ENCODE data around the gene RPRD2.
"Not testable (repeated sequence)": the region's sequence is repeated elsewhere in the genome, so short reads cannot be mapped to it uniquely, and the experiment has no call there.

RPRD2 gene

DNA sequence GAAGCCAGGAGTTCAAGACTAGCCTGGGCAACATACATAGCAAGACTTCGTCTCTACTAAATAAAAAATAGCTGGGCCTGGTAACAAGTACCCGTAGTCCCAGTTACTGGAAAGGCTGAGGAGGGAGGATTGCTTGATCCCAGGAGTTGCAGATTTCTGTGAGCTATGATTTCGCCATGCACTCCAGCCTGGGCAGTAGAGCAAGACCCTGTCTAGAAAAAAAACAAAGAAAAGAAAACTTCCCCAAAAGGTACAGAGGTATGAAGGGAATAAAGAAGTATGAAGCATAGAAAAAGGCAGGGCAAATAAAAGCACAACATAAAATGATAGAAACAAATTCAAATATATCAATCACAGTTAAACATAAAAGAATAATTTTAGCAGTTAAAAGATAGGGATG, 28.7 kb downstream of the RPRD2 start:
- TF ChIP-seq, protein P1, sequence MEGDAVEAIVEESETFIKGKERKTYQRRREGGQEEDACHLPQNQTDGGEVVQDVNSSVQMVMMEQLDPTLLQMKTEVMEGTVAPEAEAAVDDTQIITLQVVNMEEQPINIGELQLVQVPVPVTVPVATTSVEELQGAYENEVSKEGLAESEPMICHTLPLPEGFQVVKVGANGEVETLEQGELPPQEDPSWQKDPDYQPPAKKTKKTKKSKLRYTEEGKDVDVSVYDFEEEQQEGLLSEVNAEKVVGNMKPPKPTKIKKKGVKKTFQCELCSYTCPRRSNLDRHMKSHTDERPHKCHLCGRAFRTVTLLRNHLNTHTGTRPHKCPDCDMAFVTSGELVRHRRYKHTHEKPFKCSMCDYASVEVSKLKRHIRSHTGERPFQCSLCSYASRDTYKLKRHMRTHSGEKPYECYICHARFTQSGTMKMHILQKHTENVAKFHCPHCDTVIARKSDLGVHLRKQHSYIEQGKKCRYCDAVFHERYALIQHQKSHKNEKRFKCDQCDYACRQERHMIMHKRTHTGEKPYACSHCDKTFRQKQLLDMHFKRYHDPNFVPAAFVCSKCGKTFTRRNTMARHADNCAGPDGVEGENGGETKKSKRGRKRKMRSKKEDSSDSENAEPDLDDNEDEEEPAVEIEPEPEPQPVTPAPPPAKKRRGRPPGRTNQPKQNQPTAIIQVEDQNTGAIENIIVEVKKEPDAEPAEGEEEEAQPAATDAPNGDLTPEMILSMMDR (IDR thresholded peaks at IDR 0.05; ENCODE audit: low read depth, low read length) = no peak
- no peak for DNase-seq (ENCODE audit: extremely low read depth, low read depth)

DNA sequence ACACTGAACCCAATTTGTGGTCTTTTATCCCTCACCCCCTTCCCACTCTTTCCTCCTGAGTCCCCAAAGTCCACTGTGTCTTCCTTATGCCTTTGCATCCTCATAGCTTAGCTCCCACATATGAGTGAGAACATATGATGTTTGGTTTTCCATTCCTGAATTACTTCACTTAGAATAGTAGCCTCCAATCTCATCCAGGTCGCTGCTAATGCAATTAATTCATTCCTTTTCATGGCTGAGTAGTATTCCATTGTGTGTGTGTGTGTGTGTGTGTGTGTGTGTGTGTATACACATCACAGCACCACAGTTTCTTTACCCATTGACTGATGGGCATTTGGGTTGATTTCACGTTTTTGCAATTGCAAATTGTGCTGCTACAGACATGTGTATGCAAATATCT, 31.2 kb downstream of the RPRD2 start:
- DNase-seq (ENCODE audit: extremely low read depth, low read depth) = not testable (repeated sequence)

DNA sequence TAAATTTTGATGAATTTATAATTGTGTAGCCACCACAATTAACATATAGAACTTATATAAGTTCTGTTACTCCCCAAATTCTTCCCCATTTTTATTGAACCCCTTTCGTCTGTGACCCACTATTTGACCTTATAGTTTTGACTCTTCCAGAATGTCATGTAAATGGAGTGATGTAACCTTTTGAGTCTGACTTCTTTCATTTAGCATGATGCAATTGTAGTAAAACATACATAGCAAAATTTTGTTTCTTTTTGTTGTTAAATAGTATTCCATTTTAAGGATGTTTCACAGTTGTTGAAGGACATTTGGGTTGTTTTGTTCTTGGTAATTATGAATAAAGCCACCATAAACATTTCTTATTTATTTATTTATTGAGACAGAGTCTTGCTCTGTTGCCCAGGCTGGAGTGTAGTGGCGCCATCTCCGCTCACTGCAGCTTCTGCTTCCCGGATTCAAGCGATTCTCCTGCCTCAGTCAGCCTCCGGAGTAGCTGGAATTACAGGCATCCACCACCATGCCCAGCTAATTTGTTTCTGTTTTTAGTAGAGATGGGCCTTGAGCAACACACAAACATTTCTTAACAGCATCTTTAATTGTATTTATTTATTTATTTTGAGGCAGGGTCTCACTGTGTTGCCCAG, 33.6 kb downstream of the RPRD2 start:
- TF ChIP-seq, protein P1 (IDR thresholded peaks at IDR 0.05; ENCODE audit: low read depth, low read length) = no peak
- DNase-seq (ENCODE audit: extremely low read depth, low read depth) = no peak

DNA sequence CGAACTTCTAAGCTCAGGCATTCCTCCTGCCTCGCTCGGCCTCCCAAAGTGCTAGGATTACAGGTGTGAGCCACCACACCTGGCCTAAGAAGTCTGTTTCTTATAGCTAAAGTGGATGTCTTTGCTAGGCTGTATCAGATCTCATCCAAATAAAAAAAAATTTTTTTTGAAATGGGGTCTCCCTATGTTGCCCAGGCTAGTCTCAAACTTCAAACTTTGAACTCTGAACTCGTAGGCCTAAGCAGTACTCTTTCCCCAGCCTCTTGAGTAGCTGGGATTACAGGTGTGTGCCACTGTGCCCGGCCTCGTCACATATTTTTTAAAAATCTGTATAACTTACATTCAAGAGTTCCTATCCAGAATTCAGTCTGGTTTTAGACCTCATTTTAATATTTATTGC, 40.5 kb downstream of the RPRD2 start:
- DNase-seq (ENCODE audit: extremely low read depth, low read depth) = no peak
- TF ChIP-seq, protein P1 (IDR thresholded peaks at IDR 0.05; ENCODE audit: low read depth, low read length) = no peak

DNA sequence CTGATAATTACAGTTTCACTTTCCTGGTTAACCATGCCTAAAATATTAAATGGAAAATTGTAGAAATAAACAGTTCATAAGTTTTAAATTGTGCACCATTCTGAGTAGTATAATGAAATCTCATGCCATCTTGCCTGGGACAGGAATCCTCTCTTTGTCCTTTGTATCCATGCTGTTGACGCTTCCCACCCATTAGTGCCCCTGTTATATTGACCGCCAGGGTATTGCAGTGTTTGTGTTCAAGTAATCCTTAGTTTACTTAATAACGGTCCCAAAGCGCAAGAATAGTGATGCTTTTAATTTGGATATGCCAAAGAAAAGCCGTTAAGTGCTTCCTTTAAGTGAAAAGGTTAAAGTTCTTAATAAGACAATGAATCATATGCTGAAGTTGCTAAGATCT, 41.7 kb downstream of the RPRD2 start:
- TF ChIP-seq, protein P1 (IDR thresholded peaks at IDR 0.05; ENCODE audit: low read depth, low read length) = no peak
- no peak for DNase-seq (ENCODE audit: extremely low read depth, low read depth)

DNA sequence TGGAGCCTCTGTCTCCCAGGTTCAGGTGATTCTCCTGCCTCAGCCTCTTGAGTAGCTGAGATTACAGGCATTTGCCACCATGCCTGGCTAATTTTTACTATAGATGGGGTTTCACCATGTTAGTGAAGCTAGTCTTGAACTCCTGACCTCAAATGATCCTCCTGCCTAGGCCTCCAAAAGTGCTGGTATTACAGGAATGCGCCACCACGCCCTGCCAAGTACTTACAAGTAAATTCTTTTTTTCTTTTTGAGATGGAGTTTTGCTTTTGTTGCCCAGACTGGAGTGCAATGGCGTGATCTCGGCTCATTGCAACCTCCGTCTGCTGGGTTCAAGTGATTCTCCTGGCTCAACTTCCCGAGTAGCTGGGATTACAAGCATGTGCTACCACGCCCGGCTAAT, 42.5 kb downstream of the RPRD2 start:
- TF ChIP-seq, protein P1 (IDR thresholded peaks at IDR 0.05; ENCODE audit: low read depth, low read length) = no peak
- DNase-seq (ENCODE audit: extremely low read depth, low read depth) = no peak

DNA sequence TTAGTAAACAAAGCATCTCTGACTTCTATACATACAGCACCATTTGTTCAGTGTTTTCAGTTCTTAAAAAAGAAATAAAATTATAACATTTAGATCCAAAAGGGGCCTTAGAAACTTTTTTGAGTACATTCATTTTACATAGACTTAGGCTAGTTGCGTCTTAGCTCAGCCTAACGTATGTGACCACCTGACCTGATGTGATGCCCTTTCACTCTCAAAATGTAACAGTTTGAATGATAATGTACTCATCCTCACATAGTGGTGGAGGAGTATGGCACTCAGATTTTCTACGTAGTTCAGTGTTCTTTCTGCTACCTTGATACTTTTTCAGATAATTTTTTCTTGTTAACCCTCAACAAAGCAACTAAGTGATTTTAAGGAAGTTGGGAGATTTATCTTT, 43.4 kb downstream of the RPRD2 start:
- DNase-seq (ENCODE audit: extremely low read depth, low read depth) = no peak
- TF ChIP-seq, protein P1 (IDR thresholded peaks at IDR 0.05; ENCODE audit: low read depth, low read length) = no peak

DNA sequence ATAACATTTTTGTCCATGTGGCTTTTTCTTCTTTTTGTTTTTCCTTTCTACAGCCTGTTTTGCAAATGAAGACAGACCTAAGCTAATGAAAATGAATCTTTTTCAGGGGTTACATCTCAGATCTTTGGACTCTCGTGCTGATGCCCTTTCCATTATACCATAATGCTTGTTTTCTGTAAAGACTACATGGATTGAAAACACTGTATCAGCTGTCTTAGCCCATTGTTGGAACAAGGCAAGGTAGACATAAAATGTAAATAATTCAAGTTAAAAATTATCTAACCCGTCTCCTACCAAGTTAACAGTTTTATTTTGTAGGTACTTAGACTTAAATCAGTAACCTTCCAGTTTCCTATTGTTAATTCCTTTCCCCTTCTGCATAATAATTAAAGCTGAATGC, 44.9 kb downstream of the RPRD2 start:
- TF ChIP-seq, protein P1 (IDR thresholded peaks at IDR 0.05; ENCODE audit: low read depth, low read length) = no peak

More for the DNA sequence above, 44.9 kb downstream of the RPRD2 start:
- DNase-seq (ENCODE audit: extremely low read depth, low read depth) = no peak
